GM19468 (cell line): ENCODE results near the gene MISP3.

Experiments used
- ATAC-seq: cut with Tn5 transposase; IDR thresholded peaks from one replicate; pipeline ENCODE4 v1.9.1; 2021; ENCODE audit warnings: mild to moderate bottlenecking, moderate library complexity, moderate number of reproducible peaks; ENCODE audit not compliant: unreplicated experiment; ENCODE audit errors: extremely low read depth

The MISP3 gene

GRCh38 chr19:14073925-14074838, 1.6 kb downstream of the MISP3 start:
- no peak for ATAC-seq

DNA sequence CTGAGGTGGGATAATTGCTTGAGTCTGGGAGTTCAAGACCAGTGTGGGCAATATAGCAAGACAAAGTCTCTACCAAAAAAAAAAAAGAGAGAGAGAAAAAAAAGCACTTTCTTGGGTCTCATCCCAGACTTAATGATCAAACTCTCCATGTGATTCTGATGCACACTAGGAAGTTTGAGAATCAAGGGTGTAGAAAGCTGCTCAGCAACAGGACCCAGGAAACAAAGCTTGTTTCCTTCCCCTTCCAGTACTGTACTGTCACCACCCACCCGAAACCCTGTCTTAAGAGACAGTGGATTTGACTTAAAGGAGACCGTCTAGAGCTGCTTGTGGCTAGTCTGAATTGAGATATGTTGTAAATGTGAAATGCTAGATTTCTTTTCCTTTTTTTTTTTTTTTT, 5.8 kb downstream of the MISP3 start:
- no peak for ATAC-seq

GRCh38 chr19:14080887-14081796, 8.6 kb downstream of the MISP3 start:
- peak; percentile 75 for ATAC-seq

- no peak for ATAC-seq
Observed at GRCh38 chr19:14081797-14082674, 9.4 kb downstream of the MISP3 start.

DNA sequence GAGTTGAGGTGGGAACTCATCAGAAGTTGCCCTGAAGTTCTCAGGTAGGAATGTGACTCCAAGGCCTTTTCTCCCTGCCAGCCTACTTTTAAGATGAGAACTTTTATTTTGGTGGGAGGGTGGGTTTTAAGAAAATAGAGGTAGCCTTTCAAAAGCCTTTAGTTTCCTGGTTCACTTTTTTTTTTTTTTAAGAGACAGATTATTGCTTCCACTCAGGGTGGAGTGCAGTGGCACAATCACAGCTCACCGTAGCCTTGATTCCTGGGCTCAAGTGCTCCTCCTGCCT, 10.0 kb downstream of the MISP3 start:
- no peak for ATAC-seq

- ATAC-seq = no peak
Observed at GRCh38 chr19:14085309-14085995, 12.9 kb downstream of the MISP3 start, which contains the start of gene C19orf67. C19orf67 (minus strand) TSS chr19:14085783; CDS start chr19:14085627, 156 bp downstream.

DNA sequence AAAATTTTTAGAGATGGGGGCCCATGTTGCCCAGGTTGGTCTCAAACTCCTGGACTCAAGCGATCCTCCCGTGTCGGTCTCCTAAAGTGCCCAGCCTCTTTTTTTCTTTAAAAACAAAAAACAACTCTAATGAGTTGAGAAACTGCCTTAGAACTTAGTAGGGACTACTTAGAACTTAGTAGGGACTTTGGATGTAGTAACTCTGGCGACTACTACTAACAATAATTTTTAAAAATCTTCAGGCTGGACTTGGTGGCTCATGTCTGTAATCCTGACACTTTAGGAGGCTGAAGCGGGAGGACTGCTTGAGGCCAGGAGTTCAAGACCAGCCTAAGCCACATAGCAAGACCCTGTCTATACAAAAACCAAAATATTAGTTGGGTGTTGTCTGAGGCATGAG, 13.5 kb downstream of the MISP3 start:
- ATAC-seq = no peak

- no peak for ATAC-seq
Observed at GRCh38 chr19:14088634-14089411, 16.2 kb downstream of the MISP3 start.

- ATAC-seq = no peak
Observed at GRCh38 chr19:14089412-14089661, 16.8 kb downstream of the MISP3 start.

GRCh38 chr19:14089662-14090508, 17.3 kb downstream of the MISP3 start:
- ATAC-seq = no peak

DNA sequence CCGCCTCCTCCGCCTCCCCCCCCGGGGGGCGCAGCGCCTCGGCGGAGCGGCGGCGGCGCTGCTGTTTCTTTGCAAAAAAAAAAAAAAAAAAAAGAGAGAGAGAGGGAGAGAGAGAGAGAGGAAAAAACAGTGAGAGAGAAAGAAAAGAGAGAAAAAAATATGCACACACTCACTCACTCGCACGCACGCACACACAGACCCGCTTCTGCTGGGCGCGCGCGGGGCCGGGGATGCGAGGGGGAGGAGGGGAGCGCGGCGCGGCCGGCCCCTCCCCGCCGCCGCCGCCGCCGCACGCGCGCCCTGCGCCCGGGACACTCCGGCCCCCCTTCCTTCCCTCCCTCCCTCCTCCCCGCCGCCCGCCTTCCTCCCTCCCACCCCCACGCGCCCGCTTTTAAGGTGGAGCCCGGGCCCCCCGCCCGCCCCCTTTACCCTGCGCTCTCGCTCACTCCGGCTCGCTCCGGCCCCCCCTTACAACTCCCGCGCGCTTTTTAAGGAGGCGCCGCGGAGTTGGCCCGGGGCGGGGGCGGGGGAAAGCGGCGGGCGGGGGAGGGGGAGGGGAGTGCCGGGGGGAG, 18.0 kb downstream of the MISP3 start, which contains the start of gene SAMD1:
SAMD1 (minus strand) TSS at position 243 of the 572 bp plus-strand sequence.
- ATAC-seq = no peak

- peak; percentile 37 for ATAC-seq
Observed at GRCh38 chr19:14091081-14091812, 18.7 kb downstream of the MISP3 start.

DNA sequence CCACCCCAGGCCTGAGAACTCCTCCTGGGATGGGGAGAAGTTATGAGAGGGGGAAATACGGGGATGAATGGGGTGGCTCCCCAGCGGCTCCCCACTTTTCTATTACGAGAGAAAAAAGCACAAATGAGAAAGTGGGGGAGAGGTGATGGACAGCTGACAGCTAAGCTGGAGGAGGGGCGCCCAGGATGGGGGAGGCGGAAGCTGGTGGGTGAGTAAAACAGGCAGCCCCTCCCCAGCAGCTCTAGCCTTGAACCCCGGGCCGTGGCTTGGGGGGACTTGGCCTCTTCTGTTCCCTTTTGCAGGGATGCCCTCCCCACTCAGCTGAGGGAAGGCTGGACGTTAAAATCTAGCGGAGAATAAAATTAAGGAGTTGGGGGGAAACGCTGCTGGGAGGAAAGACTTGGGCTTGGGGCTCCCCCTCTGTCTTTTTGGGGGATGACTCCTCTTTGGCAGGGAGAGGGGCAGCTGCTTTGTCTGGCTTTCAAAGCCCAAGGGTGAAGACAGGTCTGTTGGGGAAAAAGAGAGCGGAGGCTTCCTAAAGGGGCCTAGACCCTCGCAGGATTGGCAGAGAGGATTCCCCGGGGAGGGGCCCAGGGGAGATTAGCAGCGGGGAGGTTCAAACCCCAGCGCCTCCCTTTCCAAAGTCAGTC, 19.4 kb downstream of the MISP3 start:
- ATAC-seq = no peak

DNA sequence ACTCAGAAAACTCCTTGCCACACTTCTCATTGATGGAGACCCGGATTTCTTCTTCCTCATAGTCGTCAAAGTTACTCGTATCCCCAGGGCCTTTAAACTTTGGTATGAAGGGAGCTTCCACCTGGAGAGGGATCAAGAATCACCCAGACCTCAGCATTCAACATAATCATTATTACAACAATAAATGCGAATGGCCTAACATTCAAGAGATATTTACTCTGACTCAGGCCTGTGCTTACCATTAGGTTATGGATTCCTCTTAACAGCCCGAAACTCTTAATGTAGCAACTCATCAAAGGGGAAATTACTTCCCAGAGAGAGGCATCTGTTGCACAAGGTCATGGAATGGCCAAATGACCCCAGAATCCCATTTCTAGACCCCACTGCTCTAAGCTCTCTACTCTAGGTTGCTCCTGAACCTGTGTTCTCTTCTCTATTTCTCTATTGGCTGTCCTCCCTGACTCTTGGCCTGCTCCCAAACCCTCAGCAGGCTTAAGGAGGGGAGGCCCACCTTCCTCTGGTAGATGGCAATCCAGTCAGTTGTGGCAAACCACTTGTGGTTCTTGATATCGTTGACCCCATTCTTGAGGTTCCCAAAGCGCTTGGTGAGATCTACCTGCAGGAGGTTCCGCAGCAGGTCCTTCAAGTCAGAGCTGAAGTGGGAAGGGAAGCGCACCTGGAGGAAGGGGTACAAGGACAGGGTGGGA, 20.7 kb downstream of the MISP3 start:
- no peak for ATAC-seq

DNA sequence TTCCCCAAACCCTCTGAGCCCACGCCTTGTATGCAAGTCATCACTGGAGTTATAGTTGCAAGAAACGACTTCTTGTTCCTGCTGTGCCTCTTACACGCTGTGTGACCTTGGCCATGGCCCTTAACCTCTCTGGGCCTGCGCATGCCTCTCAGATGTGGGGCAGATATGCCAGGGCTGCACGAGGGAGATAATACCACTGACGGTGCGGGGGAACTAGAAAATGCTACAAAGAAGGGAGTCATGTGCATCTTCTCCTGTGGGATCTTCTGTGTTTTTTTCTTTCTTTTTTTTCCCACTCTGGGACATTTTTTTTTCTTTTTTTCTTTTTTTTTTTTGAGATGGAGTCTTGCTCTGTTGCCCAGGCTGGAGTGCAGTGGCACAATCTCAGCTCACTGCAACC, 22.3 kb downstream of the MISP3 start:
- ATAC-seq = no peak
